Skeletal muscle satellite cell (primary cell): Measurements from ENCODE around the gene AFF4.
"Not testable (repeated sequence)": the region's sequence is repeated elsewhere in the genome, so short reads cannot be mapped to it uniquely, and the experiment has no call there.

Experiments
- H3K27me3 ChIP-seq: 2 replicates; pipeline ENCODE4 v1.7.0; 2013; ENCODE audit warnings: low read length; ENCODE audit not compliant: control insufficient read depth, insufficient read depth
- H3K36me3 ChIP-seq: 2 replicates; pipeline ENCODE4 v1.7.0; 2013; ENCODE audit warnings: mild to moderate bottlenecking, control low read depth, low read length; ENCODE audit not compliant: insufficient read depth
- H3K4me1 ChIP-seq: 2 replicates; pipeline ENCODE4 v1.7.0; 2013; ENCODE audit warnings: low read length; ENCODE audit not compliant: control insufficient read depth, insufficient read depth
- H3K4me2 ChIP-seq: 2 replicates; pipeline ENCODE4 v1.7.0; 2013; ENCODE audit warnings: mild to moderate bottlenecking, low read length
- H3K4me3 ChIP-seq: 2 replicates; pipeline ENCODE4 v1.7.0; 2013; ENCODE audit warnings: low read length
- H3K9ac ChIP-seq: 2 replicates; pipeline ENCODE4 v1.7.0; 2013; ENCODE audit warnings: mild to moderate bottlenecking, low read depth, low read length, moderate library complexity
- H3K9me3 ChIP-seq: replicated peaks from 2 replicates; pipeline ENCODE4 v1.7.0; 2013; ENCODE audit warnings: mild to moderate bottlenecking, control low read depth, low read length

AFF4 gene

GRCh38 chr5:132866342-132867045 lies 96.9 kb downstream of the AFF4 start, which contains the start of the genes GDF9 and UQCRQ:
TSS of gene GDF9 (minus strand) at chr5:132866469. CDS start at chr5:132864533, 1,936 bp downstream.
TSS of gene UQCRQ (plus strand) at chr5:132866642. CDS start at chr5:132866882, 240 bp downstream.
- H3K4me3 ChIP-seq = peak within 1 kb of the TSS; percentile 84
- H3K36me3 ChIP-seq = peaks cover 22% of the 10 kb centered on the region
- peak within 1 kb of the TSS; percentile 85 for H3K9ac ChIP-seq
- no peaks in the 10 kb centered on the region for H3K9me3 ChIP-seq
- peaks cover 14% of the 10 kb centered on the region for H3K4me1 ChIP-seq
- peaks cover 6% of the 10 kb centered on the region for H3K27me3 ChIP-seq
- peak within 1 kb of the TSS; percentile 86 for H3K4me2 ChIP-seq

GRCh38 chr5:132865668-132866341 lies 97.6 kb downstream of the AFF4 start:
- Histone ChIP-seq H3K4me1 (peaks cover 14% of the 10 kb centered on the region), H3K27me3 (peaks cover 6% of the 10 kb centered on the region), H3K4me3 (peak overlapping the region; percentile 84), H3K4me2 (peak overlapping the region; percentile 86), H3K9me3 (no peaks in the 10 kb centered on the region), H3K9ac (peak overlapping the region; percentile 85), H3K36me3 (peaks cover 16% of the 10 kb centered on the region)

DNA sequence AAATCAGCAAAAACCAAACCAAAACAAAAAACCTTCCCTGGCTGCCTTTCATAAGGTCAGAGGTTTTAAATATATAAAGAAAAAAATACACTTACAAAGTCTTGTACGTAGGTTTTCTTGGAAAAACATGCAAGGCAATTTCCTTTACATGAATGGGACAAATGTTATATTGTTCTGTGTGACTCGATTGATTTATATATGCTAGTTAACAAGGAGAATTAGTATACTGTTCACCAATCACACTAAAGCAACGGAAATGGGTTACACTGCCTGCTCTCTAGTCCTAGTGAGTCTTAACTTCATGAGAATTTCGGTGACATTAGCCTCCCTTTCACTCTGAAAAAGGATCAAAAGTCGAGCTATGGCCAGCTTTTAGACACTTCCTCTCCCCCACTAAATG lies 102.7 kb downstream of the AFF4 start:
- peaks cover 10% of the 10 kb centered on the region for H3K27me3 ChIP-seq
- H3K4me2 ChIP-seq = no peak overlapping the region
- no peak overlapping the region for H3K4me3 ChIP-seq
- H3K4me1 ChIP-seq = peaks cover 3% of the 10 kb centered on the region
- H3K36me3 ChIP-seq = no peaks in the 10 kb centered on the region
- no peak overlapping the region for H3K9ac ChIP-seq
- no peaks in the 10 kb centered on the region for H3K9me3 ChIP-seq

- Histone ChIP-seq H3K27me3 (peaks cover 10% of the 10 kb centered on the region), H3K4me3 (no peak overlapping the region), H3K4me1 (no peaks in the 10 kb centered on the region), H3K4me2 (no peak overlapping the region), H3K9ac (no peak overlapping the region), H3K9me3 (no peaks in the 10 kb centered on the region), H3K36me3 (no peaks in the 10 kb centered on the region)
Measured at GRCh38 chr5:132859889-132860437, 103.5 kb downstream of the AFF4 start.

DNA sequence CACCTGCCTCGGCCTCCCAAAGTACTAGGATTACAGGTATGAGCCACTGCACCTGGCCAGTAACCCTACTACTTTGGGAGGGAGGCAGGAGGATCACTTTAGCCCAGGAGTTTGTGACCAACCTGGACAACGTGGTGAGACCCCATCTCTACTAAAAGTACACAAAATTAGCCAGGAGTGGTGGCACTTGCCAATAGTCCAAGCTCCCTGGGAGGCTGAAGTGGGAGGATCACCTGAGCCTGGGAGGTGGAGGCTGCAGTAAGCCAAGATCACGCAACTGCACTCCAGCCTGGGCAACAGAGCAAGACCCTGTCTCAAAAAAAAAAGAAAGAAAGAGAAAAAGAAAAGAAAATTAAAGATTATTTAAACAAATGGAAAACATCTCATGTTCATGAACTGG lies 107.4 kb downstream of the AFF4 start:
- H3K9ac ChIP-seq = no peak overlapping the region
- no peaks in the 10 kb centered on the region for H3K36me3 ChIP-seq
- H3K4me2 ChIP-seq = no peak overlapping the region
- no peak overlapping the region for H3K4me3 ChIP-seq
- no peaks in the 10 kb centered on the region for H3K4me1 ChIP-seq
- H3K9me3 ChIP-seq = no peaks in the 10 kb centered on the region
- peaks cover 4% of the 10 kb centered on the region for H3K27me3 ChIP-seq

- not testable (repeated sequence) for H3K4me1 ChIP-seq, H3K4me2 ChIP-seq, H3K27me3 ChIP-seq, H3K4me3 ChIP-seq, H3K9me3 ChIP-seq, H3K36me3 ChIP-seq, H3K9ac ChIP-seq
Measured at GRCh38 chr5:132854992-132855391, 108.4 kb downstream of the AFF4 start.

- no peak overlapping the region for H3K4me2 ChIP-seq
- no peaks in the 10 kb centered on the region for H3K4me1 ChIP-seq
- no peak overlapping the region for H3K4me3 ChIP-seq
- no peaks in the 10 kb centered on the region for H3K9me3 ChIP-seq
- no peak overlapping the region for H3K9ac ChIP-seq
- H3K27me3 ChIP-seq = peaks cover 4% of the 10 kb centered on the region
- H3K36me3 ChIP-seq = no peaks in the 10 kb centered on the region
Measured at GRCh38 chr5:132854301-132854700, 109.1 kb downstream of the AFF4 start.

- H3K4me2 ChIP-seq = no peak overlapping the region
- H3K36me3 ChIP-seq = no peaks in the 10 kb centered on the region
- no peaks in the 10 kb centered on the region for H3K9me3 ChIP-seq
- H3K4me3 ChIP-seq = no peak overlapping the region
- H3K9ac ChIP-seq = no peak overlapping the region
- H3K27me3 ChIP-seq = peaks cover 4% of the 10 kb centered on the region
- H3K4me1 ChIP-seq = no peaks in the 10 kb centered on the region
Measured at GRCh38 chr5:132853790-132854189, 109.6 kb downstream of the AFF4 start.

DNA sequence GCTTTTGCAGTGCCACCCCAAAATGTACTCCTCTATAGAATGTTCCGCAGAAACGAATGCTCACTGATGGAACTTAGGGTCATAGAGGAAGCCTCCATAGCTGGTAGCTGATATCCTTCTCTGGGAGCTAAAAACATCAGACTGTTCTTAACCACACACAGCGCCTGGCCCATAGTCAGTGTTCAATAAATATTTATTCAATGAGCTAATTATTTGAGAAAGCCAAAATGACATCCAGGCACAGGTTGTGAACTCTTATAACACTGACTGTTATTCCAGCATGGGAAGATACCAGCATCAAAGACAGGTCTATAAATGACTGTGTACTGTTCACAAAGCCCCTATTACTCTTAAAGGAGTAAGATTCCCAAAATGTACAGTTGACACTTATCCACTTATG lies 110.1 kb downstream of the AFF4 start:
- Histone ChIP-seq H3K27me3 (no peaks in the 10 kb centered on the region), H3K4me3 (no peak overlapping the region), H3K4me1 (no peaks in the 10 kb centered on the region), H3K9me3 (no peaks in the 10 kb centered on the region), H3K9ac (no peak overlapping the region), H3K4me2 (no peak overlapping the region), H3K36me3 (no peaks in the 10 kb centered on the region)

DNA sequence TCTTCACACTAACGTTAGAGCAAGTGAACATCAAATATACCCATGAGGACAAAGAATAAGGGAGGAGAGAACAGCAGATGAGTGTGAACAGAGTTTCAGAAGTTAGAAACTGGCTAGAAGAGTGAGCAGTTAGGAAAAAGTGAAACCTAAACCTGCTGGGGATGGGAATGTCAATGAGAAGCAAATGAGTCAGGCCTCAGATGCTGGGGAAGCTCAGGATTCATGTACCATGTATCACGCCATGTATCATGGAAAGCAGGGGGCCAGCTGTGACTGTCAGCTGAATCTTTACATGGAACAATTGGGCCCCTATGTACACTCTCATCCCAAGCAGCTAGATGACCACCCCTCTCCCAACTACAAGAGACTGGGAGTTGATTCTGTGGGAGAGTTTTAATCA lies 113.4 kb downstream of the AFF4 start:
- H3K27me3 ChIP-seq = no peaks in the 10 kb centered on the region
- no peaks in the 10 kb centered on the region for H3K36me3 ChIP-seq
- H3K4me1 ChIP-seq = no peaks in the 10 kb centered on the region
- no peaks in the 10 kb centered on the region for H3K9me3 ChIP-seq
- H3K4me2 ChIP-seq = no peak overlapping the region
- no peak overlapping the region for H3K9ac ChIP-seq
- H3K4me3 ChIP-seq = no peak overlapping the region

- Histone ChIP-seq H3K27me3 (no peaks in the 10 kb centered on the region), H3K9me3 (no peaks in the 10 kb centered on the region), H3K4me3 (no peak overlapping the region), H3K36me3 (no peaks in the 10 kb centered on the region), H3K4me1 (no peaks in the 10 kb centered on the region), H3K9ac (no peak overlapping the region), H3K4me2 (no peak overlapping the region)
Measured at GRCh38 chr5:132849347-132849746, 114.1 kb downstream of the AFF4 start.
